ENCODE measurements around the gene ZNF837.
A peak's percentile ranks its signal among the peaks of the same experiment; 100 is the strongest.
"Not testable (repeated sequence)": the region's sequence is repeated elsewhere in the genome, so short reads cannot be mapped to it uniquely, and the experiment has no call there.

ZNF837 gene

GRCh38 chr19:58380662-58381459 is at the start of gene ZNF837:
Gene ZNF837 (minus strand): TSS chr19:58381030. CDS start chr19:58369332, 11,698 bp downstream.
- FAIRE-seq (peak; percentile 75), DNase-seq (ENCODE audit: low spot score) (peak; percentile 95)

DNA sequence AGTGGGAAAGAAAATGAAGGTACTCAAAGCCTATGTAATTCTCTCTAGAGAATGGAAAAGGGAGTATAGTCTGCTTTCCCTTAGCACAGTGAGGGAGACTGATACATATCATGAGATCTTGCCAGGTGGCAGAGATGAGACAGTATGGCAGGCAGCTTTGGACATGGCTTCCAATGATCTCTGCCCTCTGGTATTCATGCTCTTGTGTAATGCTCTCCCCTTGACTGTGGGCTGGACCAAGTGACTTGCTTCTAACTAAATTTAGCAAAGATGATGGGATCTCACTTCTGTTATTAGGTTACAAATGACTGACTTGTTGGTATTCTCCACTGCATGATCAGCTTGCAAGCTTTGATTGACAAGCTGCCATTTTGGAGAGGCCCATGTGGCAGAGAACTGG is 48.9 kb upstream of the ZNF837 start:
- FAIRE-seq (no peak), DNase-seq (ENCODE audit: low spot score) (no peak)

DNA sequence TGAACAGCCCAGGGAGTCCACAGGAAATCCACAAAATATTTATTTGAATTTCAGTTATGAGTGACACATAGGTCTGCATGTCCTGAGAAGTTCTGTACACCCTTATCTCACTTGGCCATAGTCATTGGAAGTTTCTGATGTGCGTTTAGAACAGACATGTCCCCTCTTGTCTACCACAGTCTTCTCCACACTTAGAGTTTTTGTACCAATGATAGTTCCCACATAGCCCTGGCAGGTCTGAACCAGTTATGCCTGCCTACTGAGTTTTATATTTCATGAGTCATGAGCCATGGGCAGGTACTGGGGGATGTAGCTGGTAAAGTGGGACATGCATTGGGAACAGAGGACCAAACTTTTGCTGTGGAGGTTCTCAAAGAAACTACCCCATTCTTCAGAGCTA is 47.8 kb upstream of the ZNF837 start:
- no peak for DNase-seq (ENCODE audit: low spot score)
- FAIRE-seq: no peak

- no peak for DNase-seq (ENCODE audit: low spot score)
- FAIRE-seq: no peak
These were observed 36.2 kb upstream of the ZNF837 start for GRCh38 chr19:58417071-58417470.

GRCh38 chr19:58416604-58417003 is 35.8 kb upstream of the ZNF837 start:
- FAIRE-seq (no peak), DNase-seq (ENCODE audit: low spot score) (no peak)

- DNase-seq (ENCODE audit: low spot score): no peak
- no peak for FAIRE-seq
These were observed 28.4 kb upstream of the ZNF837 start for GRCh38 chr19:58409010-58409790.

GRCh38 chr19:58408152-58409009 is 27.6 kb upstream of the ZNF837 start, which contains the start of gene ZNF584:
Gene ZNF584 (plus strand): TSS chr19:58408649. CDS start chr19:58409148, 499 bp downstream.
- no peak for FAIRE-seq

DNA sequence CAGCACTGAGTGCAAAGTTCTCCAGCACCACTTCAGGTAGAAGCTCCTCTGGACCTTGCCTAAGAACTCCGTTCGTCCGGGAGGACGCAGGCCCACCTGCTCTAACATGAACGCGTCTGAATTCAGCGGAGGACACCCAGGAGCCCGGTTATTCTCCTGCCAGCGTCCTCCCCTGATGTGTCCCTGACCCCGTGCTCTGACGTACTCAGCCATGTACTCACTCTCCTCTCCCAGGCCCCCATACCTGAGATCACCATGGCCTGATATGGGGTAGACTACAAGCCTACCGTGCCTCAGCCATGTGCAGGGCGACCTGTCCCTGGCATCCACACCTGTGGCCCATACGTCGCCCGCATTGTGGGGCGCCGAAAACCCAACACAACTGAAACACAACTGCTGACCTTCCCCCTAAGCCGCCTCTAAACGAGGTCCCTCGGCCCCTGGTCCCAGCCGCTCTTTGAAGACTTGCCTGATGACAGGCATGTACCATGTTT is 26.9 kb upstream of the ZNF837 start:
- DNase-seq (ENCODE audit: low spot score) (no peak), FAIRE-seq (no peak)

More at GRCh38 chr19:58408152-58409009, 27.6 kb upstream of the ZNF837 start, which contains the start of gene ZNF584:
- DNase-seq (ENCODE audit: low spot score): peak; percentile 85

- FAIRE-seq: no peak
- DNase-seq (ENCODE audit: low spot score): no peak
These were observed 26.2 kb upstream of the ZNF837 start for GRCh38 chr19:58406818-58407657.

- DNase-seq (ENCODE audit: low spot score); FAIRE-seq: not testable (repeated sequence)
These were observed 23.2 kb upstream of the ZNF837 start for GRCh38 chr19:58403920-58404478.

DNA sequence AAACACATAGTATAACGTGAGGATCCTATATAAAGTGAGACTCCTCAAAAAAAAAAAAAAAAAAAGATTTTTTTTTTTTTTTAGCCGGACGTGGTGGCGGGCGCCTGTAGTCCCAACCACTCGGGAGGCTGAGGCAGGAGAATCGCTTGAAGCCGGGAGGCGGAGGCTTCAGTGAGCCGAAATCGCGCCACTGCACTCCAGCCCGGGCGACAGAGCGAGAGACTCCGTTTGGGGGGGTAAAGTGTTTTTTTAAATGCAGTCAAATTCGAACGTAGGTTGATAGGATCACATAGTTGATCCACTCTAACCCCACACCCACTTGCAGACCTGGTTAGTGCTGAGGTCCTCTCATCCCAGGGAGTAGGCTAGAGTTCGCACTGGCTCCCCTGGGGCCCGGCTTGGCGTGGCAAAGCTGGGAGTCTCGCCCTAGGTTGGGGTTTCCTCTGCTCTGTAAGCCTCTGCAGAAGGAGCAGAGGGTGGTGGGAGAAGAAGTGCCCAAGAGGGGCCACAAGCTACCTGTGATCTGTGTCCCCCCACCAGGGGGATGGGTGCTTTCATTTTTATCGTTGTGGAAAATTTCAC is 21.1 kb upstream of the ZNF837 start:
- no peak for DNase-seq (ENCODE audit: low spot score)
- FAIRE-seq: no peak

- FAIRE-seq: peak; percentile 37
- peak; percentile 95 for DNase-seq (ENCODE audit: low spot score)
These were observed 20.3 kb upstream of the ZNF837 start for GRCh38 chr19:58400916-58401839.

GRCh38 chr19:58400316-58400915 is 19.6 kb upstream of the ZNF837 start:
- DNase-seq (ENCODE audit: low spot score) (no peak), FAIRE-seq (no peak)

- FAIRE-seq (no peak), DNase-seq (ENCODE audit: low spot score) (no peak)
These were observed 19.1 kb upstream of the ZNF837 start for GRCh38 chr19:58399903-58400302.

- DNase-seq (ENCODE audit: low spot score) (no peak), FAIRE-seq (no peak)
These were observed 17.7 kb upstream of the ZNF837 start for GRCh38 chr19:58398545-58398944.

GRCh38 chr19:58398087-58398486 is 17.3 kb upstream of the ZNF837 start:
- FAIRE-seq (no peak), DNase-seq (ENCODE audit: low spot score) (no peak)

DNA sequence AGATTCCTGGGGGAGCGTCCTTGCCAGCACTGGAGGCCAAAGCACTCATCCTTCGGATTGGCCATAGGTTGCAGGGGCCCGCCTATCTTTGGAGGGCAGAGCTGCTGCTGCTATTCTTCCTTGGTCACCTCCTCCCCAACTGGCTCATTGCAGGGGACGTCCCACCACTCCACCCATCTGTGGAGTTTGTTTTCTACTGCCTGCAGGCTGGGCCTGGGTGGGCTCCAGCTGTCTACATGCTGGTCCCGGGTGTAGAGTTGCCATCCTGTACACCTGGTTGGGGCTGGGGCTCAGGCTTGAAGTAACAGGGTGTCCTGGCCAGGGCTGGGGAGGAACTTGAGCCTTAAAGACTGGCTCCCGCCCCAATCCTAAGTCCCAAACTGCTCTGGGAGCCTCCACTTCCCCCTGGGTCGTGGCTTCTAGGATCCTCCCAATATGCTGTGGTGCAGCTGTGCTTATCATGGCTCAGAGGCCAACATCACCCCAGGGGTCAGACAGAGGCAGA is 16.8 kb upstream of the ZNF837 start:
- DNase-seq (ENCODE audit: low spot score) (no peak), FAIRE-seq (no peak)
